HG02642 (cell line): ENCODE measurements around the gene CDH12.
"Not testable (repeated sequence)": the region's sequence is repeated elsewhere in the genome, so short reads cannot be mapped to it uniquely, and the experiment has no call there.

Source experiments
- ATAC-seq: cut with Tn5 transposase; IDR thresholded peaks from one replicate; pipeline ENCODE4 v1.9.1; 2021; ENCODE audit warnings: mild to moderate bottlenecking; ENCODE audit not compliant: unreplicated experiment, poor library complexity

Gene CDH12

DNA sequence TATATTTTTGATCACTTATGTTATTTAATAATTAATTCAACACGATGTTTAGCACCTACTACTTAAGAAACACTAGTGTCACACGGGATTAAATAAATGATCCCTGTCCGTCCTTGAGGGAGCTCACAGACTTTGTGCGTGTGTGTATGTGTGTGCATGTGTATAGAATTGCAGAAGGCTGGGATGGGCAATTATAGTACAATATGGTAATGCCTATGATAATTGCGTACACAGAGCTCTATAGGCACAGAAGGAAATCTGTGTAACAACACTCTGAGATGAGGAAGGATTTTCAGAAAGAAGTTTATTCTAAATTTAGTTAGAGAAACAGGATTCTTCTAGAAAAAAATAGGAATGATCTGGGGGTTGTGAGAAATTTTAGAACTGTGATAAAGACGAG lies 76.9 kb downstream of the CDH12 start:
- no peak for ATAC-seq

DNA sequence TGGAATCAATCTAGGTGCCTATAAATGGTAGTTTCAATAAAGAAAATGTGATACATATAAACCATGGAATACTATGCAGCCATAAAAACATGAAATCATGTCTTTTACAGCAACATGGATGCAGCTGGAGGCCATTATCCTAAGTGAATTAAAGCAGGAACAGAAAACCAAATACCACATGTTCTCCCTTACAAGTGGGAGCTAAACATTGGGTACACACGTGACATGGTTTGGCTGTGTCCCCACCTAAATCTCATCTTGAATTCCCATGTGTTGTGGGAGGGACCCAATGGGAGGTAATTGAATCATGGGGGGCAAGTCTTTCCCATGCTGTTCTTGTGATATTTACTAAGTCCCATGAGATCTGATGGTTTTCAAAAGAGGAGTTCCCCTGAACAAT lies 78.9 kb downstream of the CDH12 start:
- ATAC-seq = not testable (repeated sequence)

DNA sequence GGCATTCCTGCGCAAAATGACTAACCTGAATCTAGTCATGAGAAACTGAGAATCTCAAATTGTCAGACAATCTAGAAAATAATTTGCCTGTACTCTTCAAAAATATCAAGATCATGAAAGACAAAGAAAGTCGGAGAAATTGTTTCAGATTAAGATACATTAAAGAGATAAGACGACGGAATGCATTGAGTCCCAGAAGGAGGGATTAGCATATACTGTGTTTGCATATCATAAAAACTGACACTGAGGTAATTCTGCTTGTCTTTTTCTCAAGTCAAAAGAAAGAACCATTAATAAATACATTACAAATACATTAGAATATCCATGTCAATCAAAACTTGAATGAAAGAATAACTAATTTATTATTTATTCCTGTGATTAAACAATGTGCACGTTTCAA lies 88.4 kb downstream of the CDH12 start:
- no peak for ATAC-seq

DNA sequence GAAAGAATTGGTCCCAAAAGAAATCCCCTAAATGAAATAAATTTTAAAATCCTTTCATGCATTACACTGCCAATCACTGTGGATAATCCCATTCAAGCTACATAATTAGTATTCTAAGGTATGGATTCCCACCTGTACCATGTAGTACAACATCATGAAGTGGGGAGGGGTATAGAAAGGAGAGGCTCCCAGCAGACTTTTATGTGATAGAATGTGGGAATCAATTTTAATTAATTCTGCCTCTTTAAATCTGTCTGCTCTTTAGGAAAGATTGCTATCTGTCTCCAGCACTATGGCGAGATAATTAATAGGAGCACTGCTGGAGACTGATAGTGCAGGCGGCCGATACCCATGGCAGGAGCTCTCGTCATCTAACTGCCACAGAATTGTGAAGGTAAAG lies 95.4 kb downstream of the CDH12 start:
- no peak for ATAC-seq

DNA sequence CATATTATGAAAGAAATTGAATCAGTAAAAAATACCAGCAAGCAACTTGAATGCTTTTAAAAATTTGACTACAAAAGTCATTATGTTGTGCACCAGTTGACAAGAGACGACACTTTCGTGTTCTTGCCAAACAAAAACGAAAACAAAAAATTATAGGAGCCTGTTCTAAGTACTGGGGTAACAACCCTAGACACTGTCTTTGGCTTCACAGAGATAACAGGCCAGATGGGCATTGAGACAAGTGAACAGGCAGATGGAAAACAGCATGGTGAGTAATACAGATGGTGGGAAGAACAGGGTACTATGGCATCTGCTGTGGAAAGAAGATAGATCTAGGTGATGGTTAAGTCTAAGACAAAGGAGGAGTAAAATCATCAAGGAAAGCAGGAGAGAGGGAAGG lies 99.0 kb downstream of the CDH12 start:
- no peak for ATAC-seq

DNA sequence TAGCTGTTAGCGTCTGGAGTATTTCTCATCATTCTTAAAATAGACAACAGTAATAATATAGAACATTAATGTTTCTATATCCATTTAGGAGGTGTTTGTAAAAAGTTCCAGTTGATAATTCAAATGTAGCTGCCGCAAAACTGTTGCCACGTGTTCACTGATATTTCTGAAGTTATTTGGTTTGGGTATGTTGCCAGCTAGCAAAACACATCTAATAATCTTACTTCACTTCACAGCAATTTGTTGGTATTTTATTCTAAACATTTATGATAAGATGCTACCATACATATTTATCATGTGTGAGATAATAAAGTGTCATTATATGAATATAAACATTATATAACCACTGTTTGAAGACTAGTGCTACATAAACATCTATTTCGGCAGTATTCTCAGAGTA lies 101.6 kb downstream of the CDH12 start:
- ATAC-seq = no peak

DNA sequence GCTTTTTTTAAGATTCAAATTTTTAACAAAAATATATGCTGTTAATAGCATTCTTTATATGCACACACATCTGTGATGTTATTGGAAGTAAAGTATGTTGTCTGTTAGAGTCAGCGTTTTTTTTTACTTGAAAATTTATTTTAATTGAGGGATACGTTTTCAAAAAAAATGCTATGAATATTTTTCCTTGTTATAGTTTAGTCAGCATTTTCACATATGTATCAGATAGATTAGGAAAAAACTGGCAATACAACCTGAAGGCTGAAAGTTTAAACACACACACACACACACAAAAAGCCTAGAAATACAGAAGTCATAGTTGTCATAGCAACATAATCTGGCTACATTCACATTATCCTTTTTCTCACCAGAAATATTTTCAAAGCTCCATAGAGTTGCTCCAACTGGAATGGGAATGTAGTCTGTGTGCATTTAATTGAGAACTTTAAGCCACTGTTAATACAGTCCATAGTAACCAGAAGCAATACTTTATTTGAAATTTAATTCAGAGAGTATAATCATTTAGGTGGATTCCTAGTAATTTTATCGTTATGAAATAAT lies 116.6 kb downstream of the CDH12 start:
- no peak for ATAC-seq

DNA sequence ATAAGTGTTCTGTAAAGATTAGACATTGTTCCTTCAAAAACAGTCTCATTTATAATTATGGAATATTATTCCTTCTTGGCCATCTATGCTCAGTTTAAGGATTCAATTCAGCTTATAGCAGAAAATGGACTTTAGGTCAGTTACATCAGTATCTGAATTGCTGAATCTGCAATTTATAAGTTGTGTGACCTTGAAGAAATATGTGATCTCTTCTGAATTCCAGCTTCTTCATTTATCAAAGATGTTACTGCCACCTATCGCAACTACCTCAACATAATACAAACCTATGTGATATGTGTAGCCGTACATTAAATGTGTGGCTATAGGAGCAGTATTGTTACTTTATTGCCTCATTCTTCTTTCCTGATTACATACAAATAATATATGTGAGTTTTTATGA lies 118.2 kb downstream of the CDH12 start:
- ATAC-seq = no peak

DNA sequence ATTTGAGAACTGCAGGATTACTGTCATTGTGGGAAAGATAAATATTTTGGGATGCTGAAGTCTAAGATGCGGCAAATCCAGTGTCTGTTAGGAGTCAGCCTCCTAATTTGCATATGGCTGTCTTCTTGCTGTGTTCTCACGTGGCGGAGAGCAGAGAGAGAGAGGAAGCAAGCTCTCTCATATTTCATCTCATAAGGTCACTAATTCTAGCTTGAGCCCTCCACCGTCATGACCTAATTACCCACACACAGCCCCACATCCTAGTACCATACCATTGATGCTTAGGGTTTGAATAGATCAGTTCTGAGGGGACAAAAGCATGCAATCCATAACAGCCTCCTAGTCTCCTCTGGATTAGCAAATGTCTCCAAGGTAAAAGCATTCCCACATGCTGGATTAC lies 124.5 kb downstream of the CDH12 start:
- ATAC-seq = no peak

DNA sequence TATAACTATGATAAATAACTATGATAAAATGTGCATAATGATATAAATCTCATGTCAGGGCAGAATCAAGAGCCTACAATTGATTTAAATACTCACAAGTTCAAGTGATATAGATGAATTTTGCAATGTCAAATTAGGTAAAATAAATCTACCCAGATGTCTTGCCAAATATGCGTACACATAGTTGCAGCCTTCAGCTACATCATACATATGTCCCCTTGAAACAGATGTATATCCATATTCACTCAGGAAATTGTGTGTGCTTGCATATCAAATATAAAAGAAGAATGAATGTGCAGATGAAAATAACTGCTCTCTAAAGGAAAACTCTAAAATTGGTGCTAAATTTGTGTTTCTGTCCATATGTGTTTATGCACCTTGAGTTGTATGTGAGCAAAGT lies 130.7 kb downstream of the CDH12 start:
- ATAC-seq = no peak

DNA sequence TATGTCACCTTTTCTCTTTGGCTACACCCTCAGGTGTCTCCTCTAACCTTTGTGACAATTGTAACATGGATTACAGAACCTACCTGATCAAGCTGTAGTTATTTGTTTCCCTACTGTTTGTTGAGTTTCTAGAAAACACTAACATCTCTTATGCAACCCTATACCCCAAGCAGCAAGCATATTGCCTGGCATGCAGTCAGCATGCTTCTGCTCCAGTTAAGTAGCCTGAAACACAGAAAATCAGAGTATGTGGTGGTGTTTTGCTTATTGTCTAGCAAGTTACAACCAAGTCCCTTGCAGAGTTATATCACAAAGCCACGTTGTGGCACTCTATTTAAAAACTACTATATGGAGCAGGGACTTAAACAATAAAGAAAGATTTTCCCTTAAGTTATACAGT lies 131.1 kb downstream of the CDH12 start:
- ATAC-seq = no peak

DNA sequence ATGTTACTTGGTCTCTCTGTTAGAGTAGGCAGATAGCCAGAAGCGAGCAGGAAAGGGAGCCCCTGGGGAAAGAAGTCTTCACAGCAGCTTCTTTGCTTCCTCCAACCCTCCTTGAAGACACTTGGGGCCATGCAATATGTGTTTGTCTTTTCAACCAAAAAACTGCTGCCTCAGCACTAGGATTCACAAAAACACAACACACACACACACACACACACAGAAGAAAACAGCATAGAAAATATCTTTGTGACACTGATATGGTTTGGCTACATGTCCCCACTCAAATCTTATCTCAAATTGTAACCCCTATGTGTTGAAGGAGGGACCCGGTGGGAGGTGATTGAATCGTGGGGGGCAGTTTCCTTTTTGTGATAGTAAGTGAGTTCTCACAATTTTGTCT lies 133.3 kb downstream of the CDH12 start:
- no peak for ATAC-seq

DNA sequence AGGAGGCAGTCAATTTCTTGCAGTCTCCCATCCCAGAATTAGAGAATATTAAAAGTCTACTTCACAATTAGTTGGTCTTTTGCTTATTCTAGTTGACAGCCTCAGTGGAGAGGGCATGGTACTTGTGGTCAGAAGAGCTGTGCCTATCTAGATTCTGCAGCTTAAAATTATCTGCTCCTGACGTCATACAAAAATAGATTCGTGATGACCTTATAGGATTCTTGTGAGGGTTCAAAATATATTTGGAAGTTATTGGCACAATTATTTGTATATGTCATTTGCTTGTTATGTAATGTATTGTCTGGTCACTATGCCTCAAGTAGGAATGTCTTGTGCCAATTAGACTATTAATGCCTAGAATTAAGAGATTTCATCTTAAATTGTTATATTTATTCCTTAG lies 142.5 kb downstream of the CDH12 start:
- ATAC-seq = no peak

DNA sequence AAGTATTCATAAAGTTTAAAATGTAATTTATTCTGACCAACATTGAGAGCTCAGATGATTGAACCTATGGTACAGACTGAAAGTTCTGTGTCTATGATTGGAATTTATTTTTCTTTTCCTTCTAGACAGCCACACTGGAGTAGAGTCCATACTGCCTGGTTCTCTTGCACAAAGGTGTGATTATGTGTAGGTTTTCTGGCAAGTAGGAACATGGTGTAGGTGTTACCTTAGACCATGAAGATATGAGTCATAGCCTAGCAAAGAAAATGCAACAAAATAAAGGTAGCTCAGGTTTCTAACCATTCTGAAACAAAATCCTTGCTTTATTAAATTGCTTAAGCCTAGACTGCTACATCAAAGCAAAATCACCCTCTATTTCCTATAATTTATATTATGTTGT lies 143.4 kb downstream of the CDH12 start:
- ATAC-seq = no peak

DNA sequence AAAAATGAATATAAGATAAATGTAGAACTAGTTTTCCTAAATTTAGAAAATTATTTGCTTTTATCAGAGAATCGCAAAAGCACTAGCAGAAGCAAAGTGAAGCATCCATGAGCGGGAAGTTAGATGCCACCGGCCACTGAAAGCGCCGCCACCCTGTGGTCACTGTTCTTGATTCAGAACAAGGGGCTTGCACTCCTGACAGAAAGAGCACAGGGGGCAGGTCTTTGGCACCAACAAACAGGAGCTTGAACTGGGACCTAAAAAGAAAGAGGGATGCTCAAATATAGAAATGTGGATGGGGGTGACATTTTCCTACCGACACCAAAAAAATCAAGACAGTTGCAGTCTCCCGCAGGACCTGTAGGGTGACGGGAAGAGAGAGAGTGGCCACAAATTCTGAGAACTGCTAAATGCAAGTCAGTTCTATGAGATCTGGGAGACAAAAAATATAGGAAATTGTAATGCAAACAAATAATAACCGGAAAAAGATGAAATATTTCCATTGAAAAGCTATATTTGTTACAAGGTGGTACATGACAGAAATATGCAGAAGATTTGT lies 144.3 kb downstream of the CDH12 start:
- no peak for ATAC-seq

DNA sequence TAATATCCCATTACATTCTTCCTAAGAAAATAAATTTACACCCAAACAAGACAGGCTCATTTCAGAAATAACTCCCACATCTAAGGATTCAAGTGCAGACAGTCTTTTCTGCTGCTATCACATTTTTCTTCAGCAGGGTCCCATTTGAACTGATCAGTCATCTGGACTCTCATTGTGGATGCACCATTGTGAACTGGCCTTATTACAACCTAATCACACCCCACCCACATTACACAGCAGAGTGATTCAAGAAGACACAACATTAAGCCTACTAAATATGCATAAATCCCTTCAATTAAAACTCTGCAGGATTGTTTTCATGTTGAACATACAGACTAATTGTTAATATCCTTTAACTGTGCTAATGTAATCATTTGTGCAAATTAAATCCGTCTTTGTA lies 146.2 kb downstream of the CDH12 start:
- ATAC-seq = no peak

DNA sequence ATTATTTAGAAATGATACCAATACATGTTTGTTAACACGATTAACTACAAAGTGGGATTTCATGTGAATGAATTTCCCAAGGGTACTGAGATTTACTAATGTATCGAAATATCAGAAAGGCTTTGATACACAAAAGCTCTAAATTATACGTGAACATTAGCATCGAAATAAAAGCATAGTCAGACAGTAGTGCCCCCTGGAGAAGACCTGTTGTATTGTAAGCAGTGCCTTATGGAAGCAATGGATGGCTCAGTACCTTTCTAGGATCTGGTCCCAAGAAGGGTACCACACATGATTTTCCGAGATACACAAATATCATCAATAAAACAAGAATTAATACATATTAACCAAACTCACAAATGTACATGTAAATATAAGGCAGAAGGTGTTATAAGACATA lies 153.8 kb downstream of the CDH12 start:
- ATAC-seq = no peak

DNA sequence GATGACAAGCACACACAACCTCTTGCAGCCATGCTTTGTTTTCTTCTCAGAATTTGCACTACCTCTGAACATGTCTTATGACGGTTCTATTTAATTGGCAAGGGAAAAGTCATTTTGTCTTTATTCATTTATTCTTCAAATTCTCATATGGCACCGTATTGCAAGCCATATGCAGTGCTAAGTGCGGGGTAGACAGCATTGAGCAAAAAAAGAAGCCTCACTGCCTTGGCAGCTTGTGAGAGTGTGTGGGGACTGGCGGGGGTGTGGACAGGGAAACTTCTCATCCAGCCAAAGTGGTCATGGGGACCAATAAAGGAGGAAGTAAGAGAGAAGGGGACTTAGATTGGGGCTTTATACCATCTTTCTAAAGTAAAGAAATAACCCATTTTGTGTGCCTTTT lies 160.0 kb downstream of the CDH12 start:
- no peak for ATAC-seq

DNA sequence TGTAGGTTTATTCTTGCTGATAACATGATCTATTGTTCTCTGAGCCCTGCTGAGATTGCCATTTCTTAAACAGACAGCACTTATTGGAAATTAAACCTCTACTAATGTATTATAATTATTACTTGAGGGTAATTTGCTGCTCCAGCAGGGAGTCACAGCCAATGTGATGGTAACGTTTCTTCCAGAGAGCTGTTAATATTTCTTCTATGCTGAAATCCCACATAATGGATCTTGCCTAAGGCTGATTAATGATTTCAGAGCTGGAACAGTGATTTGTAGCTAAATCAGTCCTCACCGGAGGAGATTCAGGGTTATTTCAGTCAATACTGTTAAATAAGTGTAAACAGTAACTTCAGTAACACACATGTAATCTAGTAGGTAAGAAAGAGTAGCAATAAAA lies 170.1 kb downstream of the CDH12 start:
- no peak for ATAC-seq

DNA sequence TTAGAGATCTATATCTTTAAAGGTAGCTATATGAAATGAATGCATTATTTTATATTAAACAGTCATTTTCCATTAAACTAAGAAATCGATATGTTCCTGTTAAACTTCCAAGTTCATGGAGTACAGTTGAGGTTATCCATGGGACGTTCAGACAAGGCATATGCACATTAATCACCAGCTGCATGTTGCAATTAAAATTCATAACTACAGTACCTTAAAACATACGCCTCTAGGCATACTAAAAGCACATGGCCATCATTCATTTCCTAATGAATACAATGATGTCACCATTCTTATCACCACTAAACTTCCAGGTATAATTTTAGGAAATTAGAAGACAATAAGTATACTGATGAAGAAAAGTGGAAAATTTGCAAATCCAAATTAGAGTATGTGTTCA lies 174.3 kb downstream of the CDH12 start:
- ATAC-seq = no peak

DNA sequence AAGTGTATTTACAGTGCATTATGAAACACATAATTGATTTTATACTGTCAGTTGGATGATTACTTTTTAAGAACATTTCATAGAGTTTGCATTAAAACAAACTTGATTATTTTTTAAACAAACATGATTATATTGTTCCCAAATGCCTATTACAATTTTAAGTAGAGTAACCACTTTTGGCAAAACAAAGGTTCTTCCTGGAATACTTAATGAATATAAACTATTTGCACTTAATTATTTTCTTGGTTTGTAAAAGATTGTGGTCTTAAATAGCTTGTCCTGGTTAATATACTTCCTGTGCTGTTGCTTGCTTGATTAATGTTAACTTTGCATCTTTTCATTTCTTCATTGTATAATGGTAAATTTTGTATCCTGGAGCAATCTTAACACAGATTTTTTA lies 180.0 kb downstream of the CDH12 start:
- ATAC-seq = no peak

DNA sequence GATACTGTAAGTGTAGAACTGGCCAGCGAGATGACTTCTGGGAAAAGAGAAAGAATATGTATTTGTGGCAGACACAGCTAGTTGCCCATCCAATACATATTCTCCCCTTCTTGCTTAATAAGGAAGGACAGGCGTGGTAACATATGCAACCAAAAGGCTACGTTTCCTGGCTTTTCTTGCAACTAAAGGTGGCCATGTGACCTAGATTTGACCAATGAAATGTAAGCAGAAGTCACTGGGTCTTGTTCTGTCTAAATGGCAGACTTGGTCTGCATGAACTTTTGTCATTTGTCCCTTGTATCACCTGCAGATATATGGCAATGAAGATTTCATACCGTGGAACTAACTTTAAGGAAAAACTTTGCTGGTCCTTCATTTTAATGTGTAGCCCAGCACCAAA lies 183.8 kb downstream of the CDH12 start:
- ATAC-seq = no peak

DNA sequence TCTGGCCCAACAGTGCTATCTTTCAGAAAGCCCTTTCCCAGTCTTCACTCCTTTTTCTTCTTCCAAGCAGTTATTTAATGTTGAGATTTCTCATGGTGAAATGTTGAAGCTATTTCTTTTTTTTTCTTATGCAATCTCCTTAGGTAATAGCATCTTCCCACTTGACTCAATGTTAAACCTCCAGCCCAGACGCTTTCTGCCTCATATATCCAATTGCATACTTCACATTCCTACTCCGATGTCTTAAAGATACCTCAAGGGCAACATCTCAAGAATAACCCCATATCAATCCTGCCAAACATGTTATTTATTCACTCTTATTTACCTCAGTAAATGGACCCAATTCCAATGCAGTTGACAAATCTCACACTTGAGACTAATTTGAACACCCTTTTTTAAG lies 187.3 kb downstream of the CDH12 start:
- no peak for ATAC-seq
